Suppressor macrophage (primary cell): ENCODE results near the gene PHF2.

Experiments used
- DNase-seq, 4 experiments: peaks; one replicate each; pipeline ENCODE4 v3.0.0-alpha.2; 2020 to 2022

PHF2 gene

GRCh38 chr9:93668261-93668871, 92.0 kb downstream of the PHF2 start:
- DNase-seq: no peak

GRCh38 chr9:93669116-93669957, 93.0 kb downstream of the PHF2 start:
- DNase-seq: no peak

GRCh38 chr9:93669958-93670207, 93.5 kb downstream of the PHF2 start:
- DNase-seq: peak in 2 of 4 experiments; percentile 12 to 31

- DNase-seq: peak; percentile 41 to 58 (median 53)
Measured at GRCh38 chr9:93670208-93671019, 94.0 kb downstream of the PHF2 start.

- no peak for DNase-seq
Measured at GRCh38 chr9:93671020-93671338, 94.6 kb downstream of the PHF2 start.

- DNase-seq: peak in 2 of 4 experiments; percentile 23 to 26
Measured at GRCh38 chr9:93672330-93673020, 96.1 kb downstream of the PHF2 start.

- DNase-seq: peak; percentile 25 to 42 (median 36)
Measured at GRCh38 chr9:93673021-93673838, 96.8 kb downstream of the PHF2 start.

GRCh38 chr9:93673839-93674334, 97.5 kb downstream of the PHF2 start:
- DNase-seq: no peak

- DNase-seq: no peak
Measured at GRCh38 chr9:93674580-93675335, 98.4 kb downstream of the PHF2 start.

GRCh38 chr9:93675336-93676150, 99.2 kb downstream of the PHF2 start:
- no peak for DNase-seq

GRCh38 chr9:93676310-93677047, 100.1 kb downstream of the PHF2 start:
- DNase-seq: no peak

- DNase-seq: no peak
Measured at GRCh38 chr9:93677048-93677571, 100.7 kb downstream of the PHF2 start.

GRCh38 chr9:93677641-93678136, 101.3 kb downstream of the PHF2 start:
- no peak for DNase-seq

GRCh38 chr9:93678199-93679019, 102.0 kb downstream of the PHF2 start:
- no peak for DNase-seq

GRCh38 chr9:93679536-93680442, 103.4 kb downstream of the PHF2 start:
- DNase-seq: no peak

GRCh38 chr9:93680443-93681268, 104.3 kb downstream of the PHF2 start:
- no peak for DNase-seq
